A549 treated with AZD2906 at 1 μM for 4 hours (cell line): Measurements from ENCODE around the gene SMIM35. TPM values are rescaled to one million over a fixed set of nuclear protein-coding genes. Genes with fewer than 3 reads are reported as not detected.

Experiments used
- total RNA-seq: library from RNA; stranded (reverse); fragments of 200-300 nt; extraction: Qiagen RNA extraction; gene quantifications from 5 replicates; pipeline ENCODE4 v1.2.3, GENCODE V29; 2022

SMIM35 gene
- not detected in 5 replicates for total RNA-seq

DNA sequence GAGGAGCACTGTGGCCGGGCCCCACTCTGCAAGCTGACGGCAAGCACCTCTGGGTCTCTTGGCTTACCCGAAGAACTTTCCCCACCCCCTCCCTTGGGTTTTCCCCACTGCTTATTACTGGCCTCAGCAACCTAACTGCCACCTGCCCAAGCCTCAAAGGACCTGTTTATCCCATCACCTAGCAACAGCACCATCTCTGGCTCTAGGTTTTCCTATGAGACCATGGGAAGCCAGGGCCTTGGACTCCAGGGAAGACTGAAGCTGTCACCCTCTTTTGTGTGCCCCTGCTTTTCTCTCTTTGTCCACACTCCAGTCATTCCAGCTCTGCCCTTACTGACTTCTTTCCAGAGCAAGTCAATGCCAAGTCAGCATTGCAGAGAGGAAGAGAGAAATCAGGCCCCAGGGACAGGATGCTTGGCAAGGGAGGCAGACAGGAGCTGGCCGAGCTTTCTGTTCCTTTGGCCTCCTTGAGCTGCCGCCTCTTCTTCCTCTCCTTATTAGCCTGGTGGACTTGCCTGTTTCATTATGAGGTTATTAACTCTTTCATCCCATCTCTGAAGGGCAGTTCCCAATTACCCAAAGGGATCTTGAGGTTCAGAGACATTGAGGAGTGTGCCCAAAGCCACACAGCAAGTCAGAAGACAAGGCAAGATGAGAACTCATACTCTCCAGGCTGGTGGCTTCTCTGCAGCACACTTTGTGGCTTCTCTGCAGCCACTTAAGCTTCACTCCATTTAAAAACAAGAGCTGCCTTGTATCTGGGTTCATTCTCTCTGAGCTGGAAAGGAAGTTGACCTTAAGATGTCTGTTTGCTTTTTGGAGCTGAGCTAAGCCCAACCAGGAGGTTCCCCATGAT lies at the start of gene SMIM35:
SMIM35 (minus strand) TSS at position 51 of the 856 bp plus-strand sequence. CDS start 206 bp downstream, outside the sequence.

DNA sequence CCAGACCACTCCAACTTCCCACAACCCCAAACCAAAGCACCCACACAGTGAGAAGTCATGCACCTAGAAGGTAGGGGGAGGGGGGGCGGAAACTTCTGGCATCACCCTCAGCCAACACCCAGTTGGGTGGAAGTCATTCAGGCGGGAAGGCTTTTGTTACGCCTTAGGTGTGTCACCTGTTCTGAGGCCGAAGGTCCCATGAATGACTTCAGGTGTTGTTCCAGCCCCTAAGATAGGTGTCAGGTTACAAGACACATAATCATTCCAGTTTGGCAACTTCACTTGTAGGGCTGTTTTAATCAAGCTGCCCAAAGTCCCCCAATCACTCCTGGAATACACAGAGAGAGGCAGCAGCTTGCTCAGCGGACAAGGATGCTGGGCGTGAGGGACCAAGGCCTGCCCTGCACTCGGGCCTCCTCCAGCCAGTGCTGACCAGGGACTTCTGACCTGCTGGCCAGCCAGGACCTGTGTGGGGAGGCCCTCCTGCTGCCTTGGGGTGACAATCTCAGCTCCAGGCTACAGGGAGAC lies 9.9 kb downstream of the SMIM35 start, which contains the start of gene TMPRSS4:
TMPRSS4 (plus strand) TSS at position 325 of the 528 bp plus-strand sequence. CDS start 225 bp downstream, outside the sequence.

DNA sequence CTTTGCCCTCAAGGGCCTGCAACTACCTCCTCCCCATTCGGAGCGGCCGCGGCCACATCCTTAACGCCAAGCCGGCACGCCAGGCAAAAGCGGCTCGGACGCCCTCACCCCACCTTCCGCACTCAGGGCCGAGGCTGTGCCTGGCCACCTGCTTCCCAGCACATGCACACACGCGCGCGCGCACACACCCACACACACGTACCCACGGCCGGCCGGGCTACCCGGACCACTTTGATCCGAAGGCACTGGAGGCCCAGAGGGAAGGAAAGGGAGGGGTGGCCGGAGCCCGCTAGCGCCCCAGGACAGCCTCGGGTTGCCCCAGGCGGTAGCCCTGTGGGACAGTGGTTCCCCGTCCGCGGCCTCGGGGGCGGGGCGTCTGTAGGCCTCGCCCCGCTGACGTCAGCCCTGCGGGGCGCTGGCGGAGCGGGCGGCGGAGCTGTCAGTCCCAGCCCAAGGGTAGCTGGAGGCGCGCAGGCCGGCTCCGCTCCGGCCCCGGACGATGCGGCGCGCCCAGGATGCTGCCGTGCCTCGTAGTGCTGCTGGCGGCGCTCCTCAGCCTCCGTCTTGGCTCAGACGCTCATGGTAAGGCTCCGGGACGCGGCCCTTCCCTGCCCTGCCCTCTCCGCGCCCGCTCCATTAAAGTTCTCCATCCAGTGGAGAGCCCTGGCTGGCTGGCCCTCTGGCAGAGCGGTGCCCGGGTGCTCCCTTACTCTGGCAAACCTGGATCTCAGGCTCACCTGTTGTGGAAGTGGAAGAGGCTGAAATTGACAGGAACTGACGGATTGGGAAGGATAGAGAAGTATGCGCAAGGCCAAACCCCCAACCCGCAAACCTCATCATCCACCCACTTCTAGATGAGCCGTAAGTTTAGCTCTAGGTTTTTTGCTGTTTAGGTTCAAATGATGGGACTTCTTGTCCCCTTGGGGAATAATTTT lies 100.5 kb downstream of the SMIM35 start, which contains the start of gene IL10RA:
IL10RA (plus strand) TSS at position 442 of the 935 bp plus-strand sequence; CDS start at position 516, 74 bp downstream.

Other genes starting within 250 kb of the SMIM35 start
- 0.16 to 0.55 TPM (median 0.28 TPM) in 5 replicates for gene FXYD6, start 210.3 kb downstream of the SMIM35 start, total RNA-seq
- 0.02 TPM in 1 of 5 replicates, not detected in the others for gene TMPRSS13, start 157.6 kb downstream of the SMIM35 start, total RNA-seq
- gene IL10RA, start 100.6 kb downstream of the SMIM35 start, total RNA-seq = 0.07 to 0.38 TPM (median 0.15 TPM) in 4 of 5 replicates, not detected in the other
- not detected in 5 replicates for gene TMPRSS4, start 9.9 kb downstream of the SMIM35 start, total RNA-seq
- 0.01 to 0.05 TPM (median 0.04 TPM) in 4 of 5 replicates, not detected in the other for gene SCN4B, start 65.9 kb upstream of the SMIM35 start, total RNA-seq
- not detected in 5 replicates for gene SCN2B, start 89.7 kb upstream of the SMIM35 start, total RNA-seq
- not detected in 5 replicates for gene JAML, start 138.0 kb upstream of the SMIM35 start, total RNA-seq
- 0.21 to 0.34 TPM (median 0.25 TPM) in 5 replicates for gene MPZL3, start 165.4 kb upstream of the SMIM35 start, total RNA-seq
- gene MPZL2, start 177.3 kb upstream of the SMIM35 start, total RNA-seq = 0.03 to 0.08 TPM (median 0.05 TPM) in 3 of 5 replicates, not detected in the others
- gene CD3E, start 217.8 kb upstream of the SMIM35 start, total RNA-seq = not detected in 5 replicates